Prostate gland (tissue), 2 donors: Measurements from ENCODE around the gene MAPK8IP3. TPM values are rescaled to one million over a fixed set of nuclear protein-coding genes. Genes with fewer than 3 reads are reported as not detected.

Source experiments
- DNase-seq: peaks from one replicate; pipeline ENCODE4 v3.0.0-alpha.2; 2019; ENCODE audit warnings: low spot score
- H3K27ac ChIP-seq, 2 donors: fragments of 200-600 bp; sonication (generic); 2 replicates each; pipeline ENCODE4 v1.5.1; 2017 to 2019
- H3K27me3 ChIP-seq: fragments of 200-600 bp; sonication (generic); replicated peaks from 2 replicates; pipeline ENCODE4 v1.5.1; 2019; ENCODE audit not compliant: insufficient read depth
- H3K36me3 ChIP-seq, 2 donors: fragments of 200-600 bp; sonication (generic); 1 replicate in 1 of 2; 2 replicates in 1 of 2; pipeline versions ENCODE4 v1.5.1 to v1.8.1; 2017 to 2019
- H3K4me1 ChIP-seq: fragments of 200-600 bp; sonication (generic); replicated peaks from 2 replicates; pipeline ENCODE4 v1.5.1; 2019
- H3K4me3 ChIP-seq, 2 donors: fragments of 200-600 bp; sonication (generic); 2 replicates each; pipeline ENCODE4 v1.5.1; 2017 to 2019
- H3K9me3 ChIP-seq: fragments of 200-600 bp; sonication (generic); 2 replicates; pipeline ENCODE4 v1.5.1; 2017
- CTCF ChIP-seq, 4 experiments: fragments of 200-600 bp in 2 of 4; fragments of 450-650 bp in 2 of 4; sonication (generic) in 2 of 4; IDR thresholded peaks; 1 replicate in 3 of 4; 2 replicates in 1 of 4; pipeline ENCODE4 v1.5.1; 2016 to 2019; ENCODE audit warnings: antibody characterized with exemption in 4 of 4, mild to moderate bottlenecking in 2 of 4, moderate library complexity in 2 of 4
- POLR2A ChIP-seq: fragments of 450-650 bp; IDR thresholded peaks from one replicate; pipeline ENCODE4 v1.6.1; 2016; ENCODE audit warnings: antibody characterized with exemption, mild to moderate bottlenecking
- POLR2AphosphoS5 ChIP-seq: sonication (generic); formaldehyde crosslinking; IDR thresholded peaks from one replicate; pipeline ENCODE4 v1.6.1; 2017; ENCODE audit warnings: antibody characterized with exemption
- WGBS: methylation state at CpG from one replicate; pipeline ENCODE4 v1.1.5; 2018; 5-methylcytosine and 5-hydroxymethylcytosine counted together
- intact Hi-C: fragments of 100-400 bp; cut with DNase I; formaldehyde crosslinking; loops from one replicate; pipeline ENCODE4 v1.14.2; 2022
- total RNA-seq, 2 donors: library from RNA; depleted of rRNA; stranded (reverse); fragments of >200 nt; gene quantifications; one replicate each; pipeline ENCODE4 v1.1.0, GENCODE V29; 2016

The MAPK8IP3 gene
- total RNA-seq, 2 donors from 2014 or later, result 56.0 to 157 TPM

- no peaks in the 10 kb centered on the region for H3K9me3 ChIP-seq
- intact Hi-C loops, result no loop called here
- DNase-seq, result no peak
- H3K36me3 ChIP-seq, result peaks cover 0 to 17% of the 10 kb centered on the region in 2 donors
- no peaks in the 10 kb centered on the region for H3K27me3 ChIP-seq
- peaks cover 19% of the 10 kb centered on the region for H3K4me1 ChIP-seq
- TF ChIP-seq POLR2A, result no peak
- peak in 1 of 4 experiments; percentile 17 for TF ChIP-seq CTCF (IDR thresholded peaks at IDR 0.05)
- peak; percentile 41 for TF ChIP-seq POLR2AphosphoS5
- peak overlapping the region in 1 of 2 donors; percentile 30 for H3K27ac ChIP-seq
- no peak overlapping the region for H3K4me3 ChIP-seq
Measured at GRCh38 chr16:1691276-1691675, 14.7 kb upstream of the MAPK8IP3 start.

GRCh38 chr16:1691956-1692355 is 14.0 kb upstream of the MAPK8IP3 start:
- Histone ChIP-seq H3K27ac (peak overlapping the region in 1 of 2 donors; percentile 30), H3K4me1 (peaks cover 18% of the 10 kb centered on the region), H3K36me3 (peaks cover 0 to 17% of the 10 kb centered on the region in 2 donors), H3K9me3 (no peaks in the 10 kb centered on the region), H3K4me3 (no peak overlapping the region), H3K27me3 (no peaks in the 10 kb centered on the region)
- 91% methylated on average over 21 of the region's 21 CpGs for WGBS
- no peak for TF ChIP-seq POLR2A
- TF ChIP-seq POLR2AphosphoS5, result no peak
- no peak for TF ChIP-seq CTCF (IDR thresholded peaks at IDR 0.05)
- no peak for DNase-seq
- intact Hi-C loops, result no loop called here

GRCh38 chr16:1696863-1697262 is 9.1 kb upstream of the MAPK8IP3 start:
- Histone ChIP-seq H3K27ac (no peak overlapping the region), H3K36me3 (peaks cover 0 to 10% of the 10 kb centered on the region in 2 donors), H3K9me3 (no peaks in the 10 kb centered on the region), H3K27me3 (no peaks in the 10 kb centered on the region), H3K4me1 (peaks cover 8% of the 10 kb centered on the region), H3K4me3 (no peak overlapping the region)
- intact Hi-C loops, result no loop called here
- TF ChIP-seq CTCF (IDR thresholded peaks at IDR 0.05) (no peak), POLR2A (no peak)
- WGBS, result 95% methylated on average over 5 of the region's 5 CpGs
- no peak for DNase-seq

- peaks cover 0 to 4% of the 10 kb centered on the region in 2 donors for H3K36me3 ChIP-seq
- 90% methylated on average over 10 of the region's 10 CpGs for WGBS
- no peak overlapping the region for H3K27ac ChIP-seq
- no peak for DNase-seq
- H3K4me1 ChIP-seq, result peaks cover 8% of the 10 kb centered on the region
- intact Hi-C loops, result no loop called here
- TF ChIP-seq POLR2A, result no peak
- no peak for TF ChIP-seq POLR2AphosphoS5
- TF ChIP-seq CTCF (IDR thresholded peaks at IDR 0.05), result no peak
- H3K9me3 ChIP-seq, result no peaks in the 10 kb centered on the region
- H3K4me3 ChIP-seq, result no peak overlapping the region
- no peaks in the 10 kb centered on the region for H3K27me3 ChIP-seq
Measured at GRCh38 chr16:1698680-1699079, 7.3 kb upstream of the MAPK8IP3 start.

GRCh38 chr16:1700246-1700645 is 5.7 kb upstream of the MAPK8IP3 start:
- 68% methylated on average over 3 of the region's 3 CpGs for WGBS
- Histone ChIP-seq H3K36me3 (no peaks in the 10 kb centered on the region), H3K4me3 (no peak overlapping the region), H3K27me3 (no peaks in the 10 kb centered on the region), H3K9me3 (no peaks in the 10 kb centered on the region), H3K4me1 (peaks cover 14% of the 10 kb centered on the region), H3K27ac (peak overlapping the region; percentile 32 to 88)
- no peak for TF ChIP-seq CTCF (IDR thresholded peaks at IDR 0.05)
- no peak for TF ChIP-seq POLR2A
- TF ChIP-seq POLR2AphosphoS5, result no peak
- DNase-seq, result no peak
- intact Hi-C loops, result loop anchor here (10.0 kb wide), 1 partner anchor 85 kb away; the partner anchor contains the start of genes CRAMP1 and IFT140
